ENCODE results near the gene ART1. TPM values are rescaled to one million over a fixed set of nuclear protein-coding genes. Genes with fewer than 3 reads are reported as not detected.

Gene ART1
- total RNA-seq, 1 experiment from 2014 or later = not detected

DNA sequence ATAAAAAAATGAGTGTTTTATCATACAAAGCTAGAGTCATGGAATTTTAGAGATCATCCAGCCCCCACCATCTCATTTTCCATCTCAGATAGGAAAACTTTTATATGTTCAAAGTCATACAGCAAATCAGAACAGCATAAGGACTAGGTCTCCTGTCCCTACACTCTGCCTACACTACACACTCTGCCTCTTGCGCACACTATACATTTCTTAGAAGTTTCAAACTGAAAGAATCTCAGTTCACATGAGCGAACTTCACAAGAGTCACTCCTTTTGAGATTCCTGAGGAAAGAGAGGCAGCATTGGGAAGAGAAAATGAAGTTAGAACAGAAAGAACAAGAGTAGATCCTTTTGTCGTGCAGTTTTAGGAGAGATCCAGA, 39.7 kb upstream of the ART1 start:
- Histone ChIP-seq H4K91ac (ENCODE audit: insufficient read length, low read depth, low read length) (no peak overlapping the region), H3K23me2 (ENCODE audit: insufficient read length, low read depth, low read length, poor library complexity, severe bottlenecking) (no peaks in the 10 kb centered on the region), H2BK20ac (ENCODE audit: low read depth, low read length, poor library complexity, severe bottlenecking) (no peak overlapping the region), H3K79me2 (ENCODE audit: insufficient read depth, low read length) (no peaks in the 10 kb centered on the region), H3K27ac (ENCODE audit: insufficient read length, low read depth, low read length) (no peak overlapping the region), H3K14ac (ENCODE audit: insufficient read depth, low read length) (no peak overlapping the region), H3K79me1 (ENCODE audit: insufficient read depth, low read depth, low read length, poor library complexity, severe bottlenecking) (no peaks in the 10 kb centered on the region), H3K9ac (ENCODE audit: extremely low read depth, insufficient read length, low read length) (no peak overlapping the region), H3K4me1 (ENCODE audit: insufficient read depth, low read length) (no peaks in the 10 kb centered on the region), H3T11ph (ENCODE audit: low read length) (no peak overlapping the region), H3K4ac (ENCODE audit: low read depth, low read length) (no peak overlapping the region), H4K20me1 (ENCODE audit: control insufficient read depth, insufficient read depth, insufficient read length) (no peaks in the 10 kb centered on the region), H3K56ac (ENCODE audit: insufficient read length, low read depth, low read length) (no peak overlapping the region), H2BK120ac (ENCODE audit: low read depth, low read length, poor library complexity, severe bottlenecking) (no peak overlapping the region), H2BK12ac (ENCODE audit: insufficient read length, low read depth, low read length) (no peak overlapping the region), H4K8ac (replicated peaks; ENCODE audit: insufficient read length, low read depth, low read length) (no peak overlapping the region), H3K4me2 (ENCODE audit: insufficient read depth, insufficient read length, low read length) (no peak overlapping the region), H2BK5ac (ENCODE audit: insufficient read length, low read length) (no peak overlapping the region), H4K5ac (ENCODE audit: insufficient read length, low read depth, low read length) (no peak overlapping the region), H3K18ac (ENCODE audit: insufficient read length, low read depth, low read length) (no peak overlapping the region), H2AFZ (ENCODE audit: low read length) (no peak overlapping the region), H2BK15ac (ENCODE audit: low read depth, low read length) (no peak overlapping the region), H3K23ac (ENCODE audit: insufficient read length, low read depth, low read length) (no peak overlapping the region), H2AK5ac (ENCODE audit: insufficient read length, low read length) (no peak overlapping the region), H3K27me3 (ENCODE audit: insufficient read depth, low read length) (no peaks in the 10 kb centered on the region), H3K9me3 (ENCODE audit: control insufficient read depth, low read depth, low read length) (no peaks in the 10 kb centered on the region)
- Mint-ChIP-seq H3K27me3 (ENCODE audit: low read depth) (no peaks in the 10 kb centered on the region), H3K4me1 (no peaks in the 10 kb centered on the region), H3K9me3 (no peaks in the 10 kb centered on the region), H3K27ac (no peak overlapping the region), H3K4me3 (no peak overlapping the region), H3K36me3 (ENCODE audit: insufficient read depth in 1 of 3, low read depth in 3 of 3) (no peaks in the 10 kb centered on the region)
- no peak for DNase-seq
- WGBS (ENCODE audit: extremely low coverage, insufficient read length, low lambda C conversion rate) = no CpG with 5 or more reads among the region's 3 CpGs
- TF ChIP-seq CTCF (conservative IDR thresholded peaks at IDR 0.05) = no peak
